GM18505 (cell line): ENCODE measurements around the gene KIFC3.
"Not testable (repeated sequence)": the region's sequence is repeated elsewhere in the genome, so short reads cannot be mapped to it uniquely, and the experiment has no call there.

Experiments used
- ATAC-seq: cut with Tn5 transposase; IDR thresholded peaks from one replicate; pipeline ENCODE4 v1.9.1; 2021; ENCODE audit not compliant: unreplicated experiment
- POLR2A ChIP-seq: IDR thresholded peaks from 4 replicates; pipeline ENCODE4 v1.6.1; 2011; ENCODE audit warnings: borderline replicate concordance; ENCODE audit not compliant: insufficient read depth, insufficient read length; ENCODE audit errors: extremely low read depth

The KIFC3 gene

DNA sequence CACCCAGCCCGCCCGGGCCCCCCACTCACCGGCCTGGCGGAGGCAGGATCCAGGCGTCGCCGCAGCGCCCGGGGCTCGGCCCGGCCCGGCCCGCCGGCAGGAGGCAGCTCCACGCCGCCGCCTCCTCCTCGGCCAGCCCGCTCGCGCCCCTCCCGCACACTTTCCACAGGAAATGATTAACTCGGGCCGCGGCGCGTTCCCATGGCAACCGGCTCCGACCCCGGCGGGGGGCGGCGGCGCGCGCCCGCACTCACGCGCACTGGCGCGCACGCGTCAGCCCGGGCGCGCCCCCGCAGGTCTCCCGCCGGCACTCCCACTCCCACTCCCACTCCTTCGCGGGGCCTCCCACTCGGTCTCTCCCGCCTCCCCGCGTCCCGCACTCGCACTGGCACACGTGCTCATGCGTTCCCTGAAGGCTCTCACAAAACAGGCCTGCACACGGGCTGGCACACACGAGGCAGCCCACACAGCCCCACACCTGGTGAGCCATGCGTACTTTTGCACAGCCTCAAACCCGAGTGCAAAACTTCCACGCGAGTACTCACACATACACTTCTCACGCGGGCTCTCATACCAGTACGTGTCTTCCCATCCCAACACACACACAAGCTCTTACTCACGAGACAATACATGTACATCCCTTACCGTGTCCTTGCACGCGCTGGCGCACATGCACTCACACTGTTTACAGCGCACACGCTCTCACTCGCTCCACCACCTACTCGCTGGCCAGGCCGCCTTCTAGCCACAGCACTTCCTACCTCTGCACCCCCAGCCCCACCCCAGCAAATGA, at the start of gene KIFC3:
KIFC3 (minus strand) TSS at position 151 of the 793 bp plus-strand sequence. CDS start 4,248 bp downstream, outside the sequence.
- TF ChIP-seq POLR2A = no peak
- ATAC-seq = no peak

GRCh38 chr16:57848181-57848580, 45.9 kb upstream of the KIFC3 start:
- no peak for TF ChIP-seq POLR2A
- ATAC-seq = no peak

GRCh38 chr16:57846931-57847330, 44.6 kb upstream of the KIFC3 start:
- not testable (repeated sequence) for ATAC-seq

- TF ChIP-seq POLR2A = no peak
- no peak for ATAC-seq
Measured at GRCh38 chr16:57846078-57846697, 43.9 kb upstream of the KIFC3 start.

DNA sequence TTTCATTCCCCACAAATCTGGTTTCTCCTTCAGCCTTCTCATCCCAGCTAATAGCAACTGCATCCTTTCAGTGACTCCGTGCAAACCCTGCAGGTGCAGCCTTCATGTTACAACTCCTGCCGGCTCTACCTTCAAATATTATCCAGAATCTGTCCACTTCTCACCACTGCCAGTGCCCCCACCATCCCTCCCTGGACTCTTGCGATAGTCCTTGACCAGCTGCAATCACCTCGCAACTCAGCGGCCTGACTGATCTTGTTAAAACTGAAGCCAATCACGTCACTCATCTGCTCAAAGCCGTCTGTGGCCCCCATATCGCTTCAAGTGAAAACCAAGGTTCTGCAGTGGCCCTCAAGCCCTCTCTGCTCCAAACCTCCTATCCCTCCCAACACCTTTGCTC, 42.8 kb upstream of the KIFC3 start:
- TF ChIP-seq POLR2A = no peak
- ATAC-seq = no peak

- ATAC-seq = no peak
- no peak for TF ChIP-seq POLR2A
Measured at GRCh38 chr16:57844416-57845030, 42.2 kb upstream of the KIFC3 start.

DNA sequence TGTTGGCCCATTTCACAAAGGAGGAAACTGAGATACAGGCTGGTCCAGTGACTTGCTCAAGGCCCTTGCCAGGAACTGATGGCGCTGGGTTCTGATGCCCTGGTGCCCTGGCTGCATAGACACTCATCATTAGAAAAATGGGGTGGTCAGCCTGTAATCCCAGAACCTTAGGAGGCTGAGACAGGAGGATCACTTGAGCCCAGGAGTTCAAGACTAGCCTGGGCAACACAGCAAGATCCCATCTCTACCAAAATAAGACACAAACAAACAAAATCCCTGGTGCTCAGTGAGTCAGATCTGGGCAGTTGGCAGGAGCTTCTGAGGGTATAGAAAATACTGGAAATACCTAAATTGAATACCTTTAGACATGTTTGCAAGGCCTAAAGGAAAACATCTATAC, 41.1 kb upstream of the KIFC3 start:
- no peak for TF ChIP-seq POLR2A
- no peak for ATAC-seq

GRCh38 chr16:57842601-57843000, 40.3 kb upstream of the KIFC3 start:
- no peak for ATAC-seq
- TF ChIP-seq POLR2A = no peak

GRCh38 chr16:57840833-57841232, 38.5 kb upstream of the KIFC3 start:
- no peak for TF ChIP-seq POLR2A
- no peak for ATAC-seq

DNA sequence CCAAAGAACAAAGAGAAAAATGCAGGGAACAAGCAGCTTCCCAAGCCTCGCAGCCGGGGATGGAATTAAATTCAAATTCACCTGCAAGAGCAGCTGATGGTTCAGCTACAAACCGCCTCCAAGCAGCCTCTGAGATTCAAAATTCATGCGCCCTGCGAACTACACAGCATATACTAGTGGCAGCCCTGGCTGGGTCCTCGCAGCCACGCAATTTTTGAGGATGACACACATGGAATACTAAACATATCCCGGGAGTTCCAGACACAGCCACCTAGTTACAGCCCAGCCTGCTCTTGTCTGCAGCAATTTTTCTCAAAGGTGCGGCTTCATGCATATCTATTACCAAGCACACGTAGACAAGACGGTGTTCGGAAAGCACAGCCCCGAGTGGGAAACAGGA, 35.9 kb upstream of the KIFC3 start:
- ATAC-seq = no peak
- no peak for TF ChIP-seq POLR2A

- no peak for TF ChIP-seq POLR2A
- ATAC-seq = no peak
Measured at GRCh38 chr16:57837305-57838125, 35.2 kb upstream of the KIFC3 start.

GRCh38 chr16:57835439-57835838, 33.1 kb upstream of the KIFC3 start:
- not testable (repeated sequence) for ATAC-seq

GRCh38 chr16:57834936-57835335, 32.6 kb upstream of the KIFC3 start:
- ATAC-seq = no peak
- TF ChIP-seq POLR2A = no peak
